NCI-H2029 treated with DMSO at 0.1 percent for 48 hours (cell line): ENCODE measurements around the gene HOXD11.

Source experiments
- DNase-seq: peaks from one replicate; lab custom pipeline; 2025; lab: John Stamatoyannopoulos, UW

HOXD11 gene

GRCh38 chr2:176148751-176149421, 41.8 kb downstream of the HOXD11 start:
- DNase-seq: no peak

DNA sequence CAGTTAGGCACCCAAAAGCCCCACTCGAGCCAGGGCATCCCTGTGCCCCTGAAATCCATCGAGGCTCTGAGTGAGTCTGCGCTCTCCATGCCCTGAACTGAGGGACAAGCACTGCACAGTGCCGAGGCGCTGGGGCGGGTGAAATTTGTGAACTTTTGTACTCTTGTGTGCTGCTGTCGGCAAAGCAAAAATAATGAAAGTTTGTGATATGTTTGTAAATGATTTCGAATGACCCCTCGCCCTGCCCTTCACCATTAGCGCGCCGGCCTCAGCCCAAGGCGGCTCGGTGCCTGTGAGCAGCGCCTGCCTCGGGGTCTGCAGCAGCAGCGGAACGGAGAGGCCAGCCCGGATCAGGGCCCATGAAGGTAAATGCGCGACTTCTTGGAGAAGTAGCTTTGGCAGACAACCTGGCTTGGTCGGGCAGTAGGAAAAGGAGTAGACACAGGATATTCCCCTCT, 42.4 kb downstream of the HOXD11 start:
- DNase-seq: no peak

DNA sequence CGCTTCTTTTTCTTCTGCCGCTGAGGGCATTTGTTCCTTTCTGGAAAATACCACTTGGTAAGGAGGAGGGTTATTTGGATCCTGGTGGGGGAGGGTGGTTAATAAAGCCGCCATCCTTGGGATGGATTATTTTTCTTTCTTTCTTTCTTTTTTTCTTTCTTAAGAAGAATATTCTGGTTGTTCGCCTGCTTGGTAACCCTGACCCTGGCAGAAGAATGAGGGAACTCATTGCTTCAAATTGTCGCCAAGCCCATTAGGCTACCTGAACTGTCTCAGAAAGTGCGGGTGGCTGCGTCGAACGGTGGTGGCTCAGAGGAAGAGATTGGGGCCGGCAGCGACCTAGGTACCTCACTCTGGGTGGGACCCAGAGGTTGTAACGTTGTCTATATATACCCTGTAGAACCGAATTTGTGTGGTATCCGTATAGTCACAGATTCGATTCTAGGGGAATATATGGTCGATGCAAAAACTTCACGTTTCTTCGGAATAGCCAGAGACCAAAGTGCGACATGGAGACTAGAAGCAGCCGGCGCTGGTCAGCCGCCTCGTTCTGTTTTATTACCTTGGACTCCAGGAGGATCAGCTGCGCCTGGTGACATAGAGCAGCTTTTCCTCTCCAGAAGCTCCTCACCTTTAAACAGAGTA, 43.0 kb downstream of the HOXD11 start:
- DNase-seq: no peak

DNA sequence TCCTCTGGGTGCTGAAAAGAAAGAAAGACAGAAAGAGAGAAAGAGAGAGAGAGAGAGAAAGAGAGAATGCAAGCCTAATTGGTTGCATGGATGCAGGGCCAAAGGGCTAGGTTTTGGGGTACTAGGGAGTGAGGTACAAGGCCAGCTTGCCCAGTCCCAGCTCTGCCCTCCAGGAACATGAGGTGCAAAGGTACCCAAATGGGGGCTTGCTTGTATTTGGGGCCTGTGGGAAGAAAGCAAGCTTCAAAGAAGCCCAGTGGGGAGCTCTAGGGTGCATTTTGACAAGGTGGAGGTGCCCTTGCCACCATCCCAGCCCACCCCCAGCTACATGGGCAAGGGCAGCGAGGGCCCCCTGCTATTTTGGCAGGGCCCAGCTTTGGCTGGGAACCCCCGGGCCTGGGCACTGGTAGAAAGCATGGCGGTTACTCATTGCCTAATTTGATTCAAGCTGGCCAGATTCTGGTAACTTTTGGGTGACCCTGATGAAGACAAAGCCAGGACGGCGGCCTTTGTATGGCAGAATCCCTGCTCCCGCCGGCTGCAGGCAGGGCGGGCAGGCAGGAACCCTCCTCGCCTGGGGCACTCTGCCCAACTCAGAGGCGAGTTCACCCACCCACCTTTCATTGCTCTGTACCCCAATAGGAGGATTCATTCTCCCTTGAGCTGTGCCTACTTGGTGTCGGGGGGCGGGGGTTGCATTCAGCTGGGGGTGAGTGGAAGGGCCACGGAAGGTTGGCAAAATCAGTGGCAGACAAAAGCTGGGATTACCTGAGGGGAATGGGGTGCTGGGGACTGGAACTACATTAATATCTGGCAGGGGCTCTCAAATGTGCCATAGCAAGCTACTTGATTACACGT, 43.7 kb downstream of the HOXD11 start:
- DNase-seq: no peak

DNA sequence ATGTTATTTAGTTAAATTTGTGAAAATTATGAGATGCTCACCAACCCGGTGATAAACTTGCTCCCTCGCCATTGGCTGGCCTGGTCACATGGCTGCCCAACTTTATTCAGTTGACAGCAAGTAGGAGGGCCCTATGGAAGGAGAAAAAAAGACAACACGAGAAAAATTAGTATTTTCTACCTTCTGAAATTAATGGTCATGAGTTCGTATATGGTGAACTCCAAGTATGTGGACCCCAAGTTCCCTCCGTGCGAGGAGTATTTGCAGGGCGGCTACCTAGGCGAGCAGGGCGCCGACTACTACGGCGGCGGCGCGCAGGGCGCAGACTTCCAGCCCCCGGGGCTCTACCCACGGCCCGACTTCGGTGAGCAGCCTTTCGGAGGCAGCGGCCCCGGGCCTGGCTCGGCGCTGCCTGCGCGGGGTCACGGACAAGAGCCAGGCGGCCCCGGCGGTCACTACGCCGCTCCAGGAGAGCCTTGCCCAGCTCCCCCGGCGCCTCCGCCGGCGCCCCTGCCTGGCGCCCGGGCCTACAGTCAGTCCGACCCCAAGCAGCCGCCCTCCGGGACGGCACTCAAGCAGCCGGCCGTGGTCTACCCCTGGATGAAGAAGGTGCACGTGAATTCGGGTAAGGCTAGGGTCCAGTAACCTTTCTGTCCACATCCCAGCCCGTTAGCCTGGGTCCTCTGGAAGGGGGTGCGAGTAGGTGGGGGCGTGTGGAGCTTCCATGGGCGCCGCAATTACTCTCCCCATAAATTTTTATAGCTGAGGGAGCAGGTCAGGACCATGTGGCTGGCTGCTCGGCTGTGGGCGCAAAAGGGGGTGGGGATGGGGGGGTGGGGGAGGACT, 44.6 kb downstream of the HOXD11 start, which contains the start of gene HOXD4:
Gene HOXD4, plus strand, starts transcription at position 109 of the 846 bp plus-strand sequence. Its CDS starts 84 bp downstream, at position 193.
- DNase-seq: no peak

- no peak for DNase-seq
Measured at GRCh38 chr2:176152350-176153181, 45.5 kb downstream of the HOXD11 start.

GRCh38 chr2:176154576-176155252, 47.6 kb downstream of the HOXD11 start:
- DNase-seq: no peak

DNA sequence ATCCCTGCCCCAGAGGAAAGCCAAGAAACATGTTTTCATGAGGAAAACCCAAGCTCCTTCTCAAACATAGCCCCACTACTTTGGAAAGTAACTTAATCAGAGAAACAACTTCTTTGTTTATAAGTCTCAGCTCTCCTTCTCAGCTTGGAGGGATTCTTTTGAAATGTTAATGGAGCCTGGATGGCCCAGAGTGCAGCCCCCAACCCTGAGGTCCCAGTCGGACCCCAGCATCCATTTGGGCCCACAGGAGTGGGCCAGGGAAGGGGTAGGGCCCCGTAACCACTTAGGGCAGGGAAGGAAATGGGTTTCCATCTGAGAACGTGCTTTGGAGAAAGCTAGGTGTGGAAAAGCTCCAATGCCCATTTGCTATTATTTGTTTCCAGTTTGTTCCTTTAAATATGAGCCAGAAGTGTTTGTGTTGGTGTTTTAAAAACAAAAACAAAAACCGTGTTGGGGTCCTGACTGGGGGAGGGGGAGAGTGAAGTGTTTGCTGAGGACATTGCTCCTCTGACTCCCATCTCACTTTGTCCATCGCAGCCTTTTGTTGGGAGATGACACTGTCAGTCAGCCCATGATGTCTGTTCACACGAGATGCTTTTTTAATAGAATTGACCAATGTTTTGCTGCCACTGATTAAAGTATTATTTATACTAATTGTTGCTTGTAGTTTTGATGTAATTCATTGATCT, 48.4 kb downstream of the HOXD11 start:
- no peak for DNase-seq

GRCh38 chr2:176156301-176156806, 49.3 kb downstream of the HOXD11 start:
- DNase-seq: no peak

GRCh38 chr2:176156807-176157498, 49.9 kb downstream of the HOXD11 start, which contains the start of gene HOXD3:
Gene HOXD3 (plus strand): TSS chr2:176157307. CDS start chr2:176169115, 11,808 bp downstream.
- DNase-seq: no peak

- no peak for DNase-seq
Measured at GRCh38 chr2:176157499-176158185, 50.6 kb downstream of the HOXD11 start.

DNA sequence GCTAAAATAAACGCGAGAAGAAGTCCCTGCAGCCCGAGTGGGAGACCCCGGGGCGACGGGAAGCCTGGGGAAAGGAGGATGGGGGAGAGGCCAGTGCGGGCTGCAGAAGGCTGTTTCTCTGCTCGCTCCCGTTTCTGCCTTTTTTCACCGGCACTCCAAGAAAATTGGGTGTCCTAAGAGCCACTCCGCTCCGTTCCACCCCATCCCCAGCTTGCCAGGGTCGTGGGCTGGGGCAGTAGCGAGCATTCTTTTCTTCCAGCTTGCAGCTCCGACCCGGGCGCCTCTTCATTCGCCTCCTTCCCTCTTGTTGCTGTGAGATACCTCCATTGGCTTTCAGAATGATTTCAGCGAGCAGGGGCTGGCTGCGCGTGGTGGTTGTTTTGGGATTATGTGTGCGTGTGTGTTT, 51.1 kb downstream of the HOXD11 start:
- DNase-seq: no peak

- DNase-seq: no peak
Measured at GRCh38 chr2:176158855-176159662, 52.0 kb downstream of the HOXD11 start.
